ENCODE results near the gene LETM1.
"Not testable (repeated sequence)": the region's sequence is repeated elsewhere in the genome, so short reads cannot be mapped to it uniquely, and the experiment has no call there.

Gene LETM1

DNA sequence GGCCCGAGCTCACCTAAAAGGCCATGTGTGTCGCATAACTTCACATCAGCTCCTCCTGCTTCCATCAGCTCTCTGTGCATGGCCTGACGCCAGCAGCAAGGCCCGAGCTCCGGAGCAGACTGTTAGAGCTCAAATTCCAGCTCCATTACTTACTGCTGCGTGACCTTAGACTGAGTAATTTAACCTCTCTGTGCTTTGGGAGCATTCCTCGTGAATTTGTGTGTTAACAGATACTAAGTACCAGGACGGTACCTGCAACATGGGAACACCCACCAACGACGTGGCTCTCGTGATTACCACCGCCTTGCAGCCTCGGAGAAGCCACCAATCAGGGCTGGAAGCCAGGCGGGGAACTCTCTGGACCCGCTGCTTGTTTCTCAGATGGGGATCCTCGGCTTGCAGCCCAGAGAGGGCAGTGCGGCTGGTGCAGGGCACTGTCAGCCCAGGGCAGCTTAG, 12.9 kb downstream of the LETM1 start:
- TF ChIP-seq EZH2 (IDR thresholded peaks at IDR 0.05) = no peak
- no peak overlapping the region for H3K4me3 ChIP-seq
- no peak overlapping the region for H3K27ac ChIP-seq
- H3K9me3 ChIP-seq (ENCODE audit: low read depth, low read length) = no peaks in the 10 kb centered on the region
- H3K9ac ChIP-seq (ENCODE audit: insufficient read length) = no peak overlapping the region
- DNase-seq (ENCODE audit: low read depth, low spot score) = no peak
- peaks cover 58% of the 10 kb centered on the region for H3K36me3 ChIP-seq (ENCODE audit: insufficient read depth, low read length)

DNA sequence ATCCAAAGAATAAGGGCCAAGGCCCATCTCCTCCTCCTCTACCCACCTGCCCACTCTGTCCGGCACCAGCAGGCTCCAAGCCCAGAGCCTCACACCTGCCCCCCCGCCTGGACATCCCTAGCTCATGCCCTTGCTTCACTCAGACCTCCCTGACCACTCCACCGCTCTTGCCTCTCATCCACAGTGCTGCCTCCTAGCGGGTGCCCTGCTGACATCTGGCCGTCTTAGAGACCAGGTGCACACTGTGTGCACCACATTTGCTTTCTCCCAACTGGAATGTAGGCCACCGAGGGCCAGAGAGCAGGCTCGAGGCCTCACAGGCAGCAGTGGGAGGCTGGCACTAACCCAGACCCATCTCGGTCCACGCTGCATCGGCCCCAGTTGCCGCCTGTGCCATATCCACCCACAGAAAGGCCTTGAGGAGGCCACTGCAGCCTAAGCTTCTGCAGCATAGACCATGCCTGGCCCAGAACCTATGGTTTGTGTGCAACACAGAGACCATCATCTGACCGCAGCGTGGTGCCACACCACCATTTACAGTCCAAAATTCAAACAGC, 13.5 kb downstream of the LETM1 start:
- no peak for TF ChIP-seq EZH2 (IDR thresholded peaks at IDR 0.05)
- no peak for TF ChIP-seq POLR2AphosphoS5 (IDR thresholded peaks at IDR 0.05; ENCODE audit: borderline replicate concordance, low read depth, low read length)
- TF ChIP-seq FOXP2 (optimal IDR thresholded peaks at IDR 0.05; ENCODE audit: control extremely low read depth, extremely low read length, insufficient read depth) = no peak
- Histone ChIP-seq H3K9ac (ENCODE audit: insufficient read length) (no peak overlapping the region), H3K4me3 (no peak overlapping the region), H3K9me3 (ENCODE audit: low read depth, low read length) (no peaks in the 10 kb centered on the region), H3K36me3 (ENCODE audit: insufficient read depth, low read length) (peaks cover 58% of the 10 kb centered on the region), H3K27ac (no peak overlapping the region)
- no peak for DNase-seq (ENCODE audit: low read depth, low spot score)

DNA sequence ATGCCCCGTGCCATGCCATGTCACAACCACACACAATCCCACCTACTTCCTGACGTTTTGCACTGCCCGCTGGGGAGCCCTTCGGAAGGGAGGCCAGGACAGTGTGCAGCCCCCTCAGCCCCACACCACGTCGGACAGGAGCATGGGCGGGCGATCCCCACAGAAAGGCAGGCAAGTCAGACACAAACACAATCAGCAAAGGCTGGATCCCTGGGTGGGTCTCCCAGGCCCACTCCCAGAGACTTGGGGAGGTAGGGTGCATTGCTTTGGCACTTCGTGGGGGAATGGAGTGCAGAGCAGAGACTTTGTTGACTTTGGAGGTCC, 14.1 kb downstream of the LETM1 start:
- no peaks in the 10 kb centered on the region for H3K9me3 ChIP-seq (ENCODE audit: low read depth, low read length)
- H3K9ac ChIP-seq (ENCODE audit: insufficient read length) = no peak overlapping the region
- no peak overlapping the region for H3K4me3 ChIP-seq
- TF ChIP-seq EZH2 (IDR thresholded peaks at IDR 0.05) = no peak
- TF ChIP-seq POLR2AphosphoS5 (IDR thresholded peaks at IDR 0.05; ENCODE audit: borderline replicate concordance, low read depth, low read length) = no peak
- TF ChIP-seq FOXP2 (optimal IDR thresholded peaks at IDR 0.05; ENCODE audit: control extremely low read depth, extremely low read length, insufficient read depth) = no peak
- DNase-seq (ENCODE audit: low read depth, low spot score) = no peak
- H3K27ac ChIP-seq = no peak overlapping the region
- H3K36me3 ChIP-seq (ENCODE audit: insufficient read depth, low read length) = peaks cover 59% of the 10 kb centered on the region

DNA sequence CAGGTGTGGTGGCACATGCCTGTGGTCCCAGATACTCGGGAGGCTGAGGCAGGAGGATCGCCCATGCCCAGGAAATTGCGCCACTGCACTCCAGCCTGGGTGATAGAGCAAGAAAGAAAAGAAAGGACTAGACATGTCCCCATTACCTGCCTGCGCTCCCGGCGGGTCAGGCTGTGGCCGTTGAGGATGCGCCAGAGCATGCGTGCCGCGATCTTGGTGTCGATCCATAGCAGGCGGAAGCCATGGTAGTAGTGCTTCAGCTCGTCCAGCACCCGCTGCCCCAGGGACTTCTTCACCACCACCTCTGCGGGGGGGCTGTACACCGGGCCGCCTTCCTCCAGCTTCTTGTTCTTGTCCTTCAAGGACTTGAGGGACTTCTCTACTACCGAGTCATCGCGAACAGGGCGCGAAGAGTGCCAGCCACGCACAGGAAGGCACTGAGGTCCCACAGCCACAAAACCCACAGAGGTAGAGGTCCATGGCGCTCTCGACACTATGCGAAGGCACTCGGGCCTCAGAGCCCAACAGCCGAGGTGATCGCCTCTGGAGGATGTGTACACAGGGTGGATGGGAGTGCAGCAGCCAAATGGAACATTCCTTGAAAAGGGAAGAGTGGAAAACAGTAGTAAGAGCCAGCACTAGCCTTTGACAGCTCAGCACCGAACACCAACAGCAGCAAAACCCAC, 14.6 kb downstream of the LETM1 start:
- TF ChIP-seq EZH2 (IDR thresholded peaks at IDR 0.05) (no peak), POLR2AphosphoS5 (IDR thresholded peaks at IDR 0.05; ENCODE audit: borderline replicate concordance, low read depth, low read length) (no peak), FOXP2 (optimal IDR thresholded peaks at IDR 0.05; ENCODE audit: control extremely low read depth, extremely low read length, insufficient read depth) (no peak)
- H3K4me3 ChIP-seq = no peak overlapping the region
- peaks cover 59% of the 10 kb centered on the region for H3K36me3 ChIP-seq (ENCODE audit: insufficient read depth, low read length)
- H3K9ac ChIP-seq (ENCODE audit: insufficient read length) = no peak overlapping the region
- H3K27ac ChIP-seq = no peak overlapping the region
- DNase-seq (ENCODE audit: low read depth, low spot score) = no peak
- H3K9me3 ChIP-seq (ENCODE audit: low read depth, low read length) = no peaks in the 10 kb centered on the region

DNA sequence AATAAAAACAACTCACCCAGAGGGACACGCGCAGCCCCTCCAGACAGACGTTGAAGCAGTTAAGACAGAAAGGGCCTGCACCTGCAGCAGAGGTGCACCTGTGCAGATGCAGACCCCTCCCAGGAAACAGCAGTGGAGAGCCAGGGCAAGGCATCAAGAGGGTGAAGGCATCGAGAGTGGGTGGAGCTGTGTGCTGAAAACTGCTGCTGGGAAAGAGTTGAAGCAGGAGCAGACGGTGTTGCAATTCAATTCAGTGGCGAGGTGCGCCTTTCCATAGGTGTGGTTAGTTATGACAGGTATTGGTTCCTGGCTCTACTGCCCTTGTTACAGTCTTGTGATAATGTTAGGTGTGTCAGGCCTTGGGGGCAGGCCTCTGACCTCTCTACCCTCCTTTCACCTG, 16.7 kb downstream of the LETM1 start:
- no peak for TF ChIP-seq POLR2AphosphoS5 (IDR thresholded peaks at IDR 0.05; ENCODE audit: borderline replicate concordance, low read depth, low read length)
- TF ChIP-seq EZH2 (IDR thresholded peaks at IDR 0.05) = no peak
- no peak for TF ChIP-seq FOXP2 (optimal IDR thresholded peaks at IDR 0.05; ENCODE audit: control extremely low read depth, extremely low read length, insufficient read depth)
- Histone ChIP-seq H3K9me3 (ENCODE audit: low read depth, low read length) (no peaks in the 10 kb centered on the region), H3K36me3 (ENCODE audit: insufficient read depth, low read length) (peaks cover 58% of the 10 kb centered on the region), H3K9ac (ENCODE audit: insufficient read length) (no peak overlapping the region), H3K4me3 (no peak overlapping the region), H3K27ac (no peak overlapping the region)
- DNase-seq (ENCODE audit: low read depth, low spot score) = no peak

DNA sequence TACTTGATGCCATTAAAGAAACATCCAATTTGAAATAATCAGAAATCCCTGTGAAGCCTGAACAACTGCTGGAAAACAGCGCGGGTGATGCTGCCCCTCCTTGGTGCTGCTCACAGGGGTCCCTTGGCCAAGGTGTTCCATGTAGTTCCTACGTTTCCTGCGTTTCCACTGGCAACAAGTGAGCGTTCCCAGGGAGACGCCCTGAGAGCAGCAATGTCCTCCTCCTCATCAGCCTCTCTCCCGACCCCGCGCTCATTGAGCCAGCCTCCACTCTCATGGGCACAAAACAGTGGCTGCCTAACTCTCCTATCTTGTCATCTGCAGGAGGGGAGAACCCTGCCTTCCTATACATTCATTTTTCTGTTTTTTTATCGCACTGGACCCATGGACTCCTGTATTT, 18.9 kb downstream of the LETM1 start:
- H3K27ac ChIP-seq = no peak overlapping the region
- no peaks in the 10 kb centered on the region for H3K9me3 ChIP-seq (ENCODE audit: low read depth, low read length)
- TF ChIP-seq EZH2 (IDR thresholded peaks at IDR 0.05) (no peak), POLR2AphosphoS5 (IDR thresholded peaks at IDR 0.05; ENCODE audit: borderline replicate concordance, low read depth, low read length) (no peak), FOXP2 (optimal IDR thresholded peaks at IDR 0.05; ENCODE audit: control extremely low read depth, extremely low read length, insufficient read depth) (no peak)
- H3K9ac ChIP-seq (ENCODE audit: insufficient read length) = no peak overlapping the region
- peaks cover 66% of the 10 kb centered on the region for H3K36me3 ChIP-seq (ENCODE audit: insufficient read depth, low read length)
- DNase-seq (ENCODE audit: low read depth, low spot score) = no peak
- H3K4me3 ChIP-seq = no peak overlapping the region

DNA sequence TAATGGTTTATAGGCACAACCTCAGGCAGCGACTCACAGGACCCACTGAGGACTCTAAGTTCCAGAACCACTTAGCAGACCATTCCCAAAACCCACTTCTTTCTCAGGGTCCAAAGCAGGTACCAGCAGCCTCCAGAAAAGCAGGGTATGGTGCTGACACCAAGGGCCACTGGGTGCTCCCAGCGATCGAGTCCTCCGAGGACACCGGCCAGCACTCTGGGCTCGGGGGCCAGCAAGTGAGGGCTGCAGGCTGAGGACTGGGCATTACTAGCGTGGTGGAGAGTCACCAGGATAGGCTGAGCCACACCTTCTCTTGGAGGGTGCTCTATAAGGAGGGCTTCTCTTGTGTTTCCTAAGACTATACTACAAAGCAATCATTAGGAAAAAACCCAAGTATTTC, 19.3 kb downstream of the LETM1 start:
- DNase-seq (ENCODE audit: low read depth, low spot score) = no peak
- H3K9me3 ChIP-seq (ENCODE audit: low read depth, low read length) = no peaks in the 10 kb centered on the region
- no peak overlapping the region for H3K27ac ChIP-seq
- H3K4me3 ChIP-seq = no peak overlapping the region
- no peak for TF ChIP-seq FOXP2 (optimal IDR thresholded peaks at IDR 0.05; ENCODE audit: control extremely low read depth, extremely low read length, insufficient read depth)
- no peak for TF ChIP-seq EZH2 (IDR thresholded peaks at IDR 0.05)
- TF ChIP-seq POLR2AphosphoS5 (IDR thresholded peaks at IDR 0.05; ENCODE audit: borderline replicate concordance, low read depth, low read length) = no peak
- H3K9ac ChIP-seq (ENCODE audit: insufficient read length) = no peak overlapping the region
- H3K36me3 ChIP-seq (ENCODE audit: insufficient read depth, low read length) = peaks cover 68% of the 10 kb centered on the region

DNA sequence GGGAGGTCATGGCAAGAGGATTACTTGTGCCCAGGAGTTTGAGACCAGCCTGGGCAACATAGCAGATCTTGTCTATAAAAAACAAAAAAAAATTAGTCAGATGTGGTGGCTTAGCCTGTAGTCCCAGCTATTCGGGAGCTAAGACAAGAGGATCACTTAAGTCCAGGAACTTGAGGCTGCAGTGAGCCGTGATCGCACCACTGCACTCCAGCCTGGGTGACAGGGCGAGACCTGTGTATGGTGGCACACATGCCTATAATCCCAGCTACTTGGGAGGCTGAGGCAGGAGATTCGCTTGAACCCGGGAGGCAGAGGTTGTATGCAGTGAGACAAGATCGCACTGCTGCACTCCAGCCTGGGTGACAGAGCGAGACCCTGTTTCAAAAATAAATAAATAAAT, 20.1 kb downstream of the LETM1 start:
- DNase-seq (ENCODE audit: low read depth, low spot score); H3K4me3 ChIP-seq; H3K9me3 ChIP-seq (ENCODE audit: low read depth, low read length); H3K9ac ChIP-seq (ENCODE audit: insufficient read length); H3K27ac ChIP-seq: not testable (repeated sequence)
- peaks cover 68% of the 10 kb centered on the region for H3K36me3 ChIP-seq (ENCODE audit: insufficient read depth, low read length)

DNA sequence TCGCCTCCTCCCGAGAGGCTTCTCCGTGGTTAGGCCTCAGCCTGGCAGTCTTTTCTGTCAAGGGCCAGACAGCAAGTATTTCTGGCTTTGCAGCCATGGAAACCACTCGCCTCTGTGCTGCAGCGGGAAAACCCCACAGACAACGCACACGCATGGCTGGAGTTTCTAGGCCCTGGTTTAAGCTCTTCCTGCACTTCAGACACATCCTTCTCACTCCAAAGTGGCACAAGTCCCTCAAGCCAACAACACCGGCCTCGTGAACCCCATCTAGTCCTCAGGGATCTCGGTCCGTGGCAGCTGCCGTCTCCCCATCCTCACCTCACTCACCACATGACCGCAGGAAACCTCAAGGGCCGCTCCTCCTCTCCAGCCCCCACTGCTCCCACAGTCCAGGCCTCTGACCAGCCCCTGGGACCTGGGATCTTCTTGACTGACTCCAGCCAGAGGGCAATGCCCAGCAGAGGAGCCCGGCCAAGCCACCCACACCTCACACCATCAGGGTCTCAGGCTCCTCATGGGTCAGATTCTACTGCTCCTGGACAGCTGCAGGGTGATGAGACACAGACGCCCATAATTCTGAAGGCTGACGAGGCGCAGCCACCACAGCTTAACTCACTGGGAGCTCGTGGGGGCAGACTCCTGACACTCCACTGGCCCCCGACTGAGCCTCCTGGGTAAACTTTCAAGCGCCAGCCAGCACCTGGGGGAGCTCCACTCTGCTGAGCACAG, 21.7 kb downstream of the LETM1 start:
- TF ChIP-seq EZH2 (IDR thresholded peaks at IDR 0.05) (no peak), POLR2AphosphoS5 (IDR thresholded peaks at IDR 0.05; ENCODE audit: borderline replicate concordance, low read depth, low read length) (no peak), FOXP2 (optimal IDR thresholded peaks at IDR 0.05; ENCODE audit: control extremely low read depth, extremely low read length, insufficient read depth) (no peak)
- Histone ChIP-seq H3K27ac (no peak overlapping the region), H3K36me3 (ENCODE audit: insufficient read depth, low read length) (peaks cover 60% of the 10 kb centered on the region), H3K9ac (ENCODE audit: insufficient read length) (no peak overlapping the region), H3K9me3 (ENCODE audit: low read depth, low read length) (no peaks in the 10 kb centered on the region), H3K4me3 (no peak overlapping the region)
- DNase-seq (ENCODE audit: low read depth, low spot score) = no peak

Data from SK-N-MC (cell line).